PC-3 (cell line): ENCODE data around the gene HELLS. TPM values are rescaled to one million over a fixed set of nuclear protein-coding genes. Genes with fewer than 3 reads are reported as not detected.

Experiments used
- ATAC-seq: fragments of 200-7000 bp; cut with Tn5 transposase; 2 replicates; pipeline ENCODE4 v1.9.1; 2020; ENCODE audit warnings: mild to moderate bottlenecking, moderate library complexity
- BruUV-seq: library from RNA; stranded (reverse); fragments of 400-500 nt; replicated peaks from 2 replicates; lab custom pipeline; 2021; lab: Mats Ljungman, UMichigan
- CTCF ChIA-PET: fragments of 300-600 bp; sonication (Branson Sonifier 250); formaldehyde crosslinking; loops from one replicate; lab custom pipeline; 2022; ENCODE audit warnings: antibody characterized with exemption; lab: Charles Lee
- POLR2A ChIA-PET: fragments of 300-600 bp; sonication (Branson Sonifier 250); formaldehyde crosslinking; loops from one replicate; lab custom pipeline; 2022; ENCODE audit warnings: antibody characterized with exemption; ENCODE audit not compliant: unreplicated experiment; lab: Charles Lee
- DNase-seq: peaks from one replicate; pipeline ENCODE4 v3.0.0-alpha.2; 2015
- H2AFZ ChIP-seq: fragments of 300-600 bp; sonication (generic); 2 replicates; pipeline ENCODE4 v1.6.0; 2016; ENCODE audit warnings: antibody characterized with exemption, low read length
- H3F3A ChIP-seq: fragments of 300-600 bp; sonication (generic); one replicate; pipeline ENCODE4 v1.6.0; 2017; ENCODE audit warnings: antibody characterized with exemption, low read length, control low read depth, mild to moderate bottlenecking; ENCODE audit not compliant: unreplicated experiment
- H3K27ac ChIP-seq: fragments of 300-600 bp; sonication (generic); 2 replicates; pipeline ENCODE4 v1.5.1; 2016; ENCODE audit warnings: mild to moderate bottlenecking, low read length
- H3K27me3 ChIP-seq: fragments of 300-600 bp; sonication (generic); 2 replicates; pipeline ENCODE4 v1.6.1; 2016; ENCODE audit warnings: low read length, mixed read lengths
- H3K36me3 ChIP-seq: fragments of 300-600 bp; sonication (generic); 2 replicates; pipeline ENCODE4 v1.6.1; 2016; ENCODE audit warnings: low read depth, mixed run types, low read length, mixed read lengths
- H3K4me1 ChIP-seq: fragments of 300-600 bp; sonication (generic); 2 replicates; pipeline ENCODE4 v1.5.1; 2016; ENCODE audit warnings: low read length; ENCODE audit not compliant: insufficient read depth
- H3K4me2 ChIP-seq: fragments of 300-600 bp; sonication (generic); 2 replicates; pipeline ENCODE4 v1.6.0; 2016; ENCODE audit warnings: low read length
- H3K4me3 ChIP-seq: fragments of 300-600 bp; sonication (generic); 2 replicates; pipeline ENCODE4 v1.5.1; 2016; ENCODE audit warnings: mild to moderate bottlenecking, low read length, mixed read lengths
- H3K79me2 ChIP-seq: fragments of 300-600 bp; sonication (generic); 2 replicates; pipeline ENCODE4 v1.6.1; 2017; ENCODE audit warnings: low read length, mixed read lengths
- H3K9ac ChIP-seq: fragments of 300-600 bp; sonication (generic); 2 replicates; pipeline ENCODE4 v1.6.0; 2016; ENCODE audit warnings: mild to moderate bottlenecking, low read length
- H3K9me2 ChIP-seq: fragments of 300-600 bp; sonication (generic); replicated peaks from 2 replicates; pipeline ENCODE4 v1.6.1; 2016; ENCODE audit warnings: mixed run types, low read length, mixed read lengths
- H3K9me3 ChIP-seq: fragments of 300-600 bp; sonication (generic); 2 replicates; pipeline ENCODE4 v1.6.1; 2016; ENCODE audit warnings: low read length, mixed read lengths
- H4K20me1 ChIP-seq: fragments of 300-600 bp; sonication (generic); 2 replicates; pipeline ENCODE4 v1.6.1; 2016; ENCODE audit warnings: low read length, mixed read lengths
- CTCF ChIP-seq: fragments of 300-600 bp; sonication (generic); conservative IDR thresholded peaks from 2 replicates; pipeline ENCODE4 v1.5.1; 2017; ENCODE audit warnings: antibody characterized with exemption, low read depth, mild to moderate bottlenecking, low read length
- EZH2 ChIP-seq: fragments of 300-600 bp; sonication (generic); IDR thresholded peaks from one replicate; pipeline ENCODE4 v1.6.1; 2017; ENCODE audit warnings: antibody characterized with exemption, mild to moderate bottlenecking, low read length; ENCODE audit not compliant: unreplicated experiment
- EZH2phosphoT487 ChIP-seq: fragments of 300-600 bp; sonication (generic); IDR thresholded peaks from 2 replicates; pipeline ENCODE4 v1.6.1; 2018; ENCODE audit warnings: mild to moderate bottlenecking, antibody characterized with exemption, low read length, borderline replicate concordance
- intact Hi-C: fragments of 100-400 bp; cut with micrococcal nuclease; formaldehyde crosslinking; loops from 2 replicates; pipeline ENCODE4 v1.9.0; 2023
- total RNA-seq: library from RNA; depleted of rRNA; stranded (reverse); fragments of >200 nt; gene quantifications from 2 replicates; pipeline ENCODE4 v1.2.3, GENCODE V29; 2014

HELLS gene
- total RNA-seq, 1 experiment from 2014 or later = 86.3 TPM

GRCh38 chr10:94583124-94583523 is 37.5 kb downstream of the HELLS start:
- ATAC-seq (no peak), DNase-seq (no peak)
- Histone ChIP-seq H3K36me3 (peaks cover 5% of the 10 kb centered on the region; the same call in 1 of the 2 replicates), H3K27me3 (no peaks in the 10 kb centered on the region), H3F3A (no peaks in the 10 kb centered on the region), H3K9me2 (no peaks in the 10 kb centered on the region), H3K27ac (no peak overlapping the region), H3K9me3 (no peaks in the 10 kb centered on the region), H3K4me2 (no peak overlapping the region), H3K4me3 (no peak overlapping the region), H2AFZ (no peak overlapping the region), H3K4me1 (no peaks in the 10 kb centered on the region), H4K20me1 (no peaks in the 10 kb centered on the region), H3K9ac (no peak overlapping the region), H3K79me2 (no peaks in the 10 kb centered on the region)
- no TSS peak for BruUV-seq
- TF ChIP-seq CTCF (no peak), EZH2phosphoT487 (no peak), EZH2 (no peak)
- POLR2A ChIA-PET = no interaction called here
- intact Hi-C loops = no loop called here
- CTCF ChIA-PET = no interaction called here

GRCh38 chr10:94591461-94592205 is 46.0 kb downstream of the HELLS start:
- Histone ChIP-seq H3K4me3 (no peak overlapping the region), H3K4me1 (no peaks in the 10 kb centered on the region), H4K20me1 (no peaks in the 10 kb centered on the region), H3K27ac (no peak overlapping the region), H3K9me3 (no peaks in the 10 kb centered on the region), H3K9ac (no peak overlapping the region), H3K36me3 (peaks cover 23% of the 10 kb centered on the region), H3K9me2 (no peaks in the 10 kb centered on the region), H3K27me3 (no peaks in the 10 kb centered on the region), H3F3A (no peaks in the 10 kb centered on the region), H3K4me2 (no peak overlapping the region), H3K79me2 (no peaks in the 10 kb centered on the region), H2AFZ (no peak overlapping the region)
- DNase-seq (no peak), ATAC-seq (no peak)
- BruUV-seq = no TSS peak
- ChIA-PET CTCF (no interaction called here), POLR2A (no interaction called here)
- intact Hi-C loops = loop anchor here (2.0 kb wide), 1 partner anchor 17 kb away; no protein-coding TSS in a partner anchor
- TF ChIP-seq EZH2phosphoT487 (no peak), CTCF (no peak), EZH2 (no peak)
